ENCODE data around the gene TTLL11. TPM values are rescaled to one million over a fixed set of nuclear protein-coding genes. Genes with fewer than 3 reads are reported as not detected.

TTLL11 gene
- polyA plus RNA-seq, 4 donors, result 3.2 to 4.8 (median 3.9) TPM

DNA sequence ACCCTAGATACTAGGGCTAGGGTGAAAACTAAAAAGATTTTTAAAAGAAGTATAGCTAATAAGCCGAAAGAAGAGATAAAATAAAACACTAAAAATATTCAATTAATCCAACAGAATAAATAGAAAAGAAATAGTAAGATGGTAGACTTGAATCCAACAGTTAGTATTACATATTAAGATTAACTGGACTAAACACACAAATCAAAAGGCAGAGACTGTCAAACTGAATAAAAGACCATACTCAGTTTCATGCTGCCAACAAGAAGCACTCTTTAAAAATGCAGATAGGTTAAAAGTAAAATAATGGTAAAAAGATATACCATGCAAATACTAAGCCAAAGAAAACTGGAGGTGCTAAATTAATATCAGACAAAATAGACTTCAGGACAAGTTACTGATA is 65.0 kb downstream of the TTLL11 start:
- H3K4me3 ChIP-seq (ENCODE audit: low read depth in 1 of 3, low read length in 3 of 3), result no peak overlapping the region
- no peaks in the 10 kb centered on the region for H3K27me3 ChIP-seq (ENCODE audit: control insufficient read depth in 3 of 3, insufficient read depth in 3 of 3, low read length in 3 of 3)
- no peak overlapping the region for H3K27ac ChIP-seq (ENCODE audit: low read depth in 1 of 3, low read length in 2 of 3)
- no peaks in the 10 kb centered on the region for H3K4me1 ChIP-seq (ENCODE audit: control insufficient read depth in 3 of 3, insufficient read depth in 2 of 3, low read depth in 1 of 3, low read length in 2 of 3)
- H3K9me3 ChIP-seq (ENCODE audit: control insufficient read depth in 2 of 2, insufficient read depth in 1 of 2, low read depth in 1 of 2, low read length in 1 of 2), result no peaks in the 10 kb centered on the region
- DNase-seq (no peak), FAIRE-seq (no peak)
- peaks cover 0 to 7% (median 0%) of the 10 kb centered on the region in 3 donors for H3K36me3 ChIP-seq (ENCODE audit: control insufficient read depth in 3 of 3, insufficient read depth in 2 of 3, low read depth in 1 of 3, low read length in 3 of 3)
- 94 to 98% (median 96%) methylated on average over 1 of the region's 1 CpG for WGBS, 3 donors

DNA sequence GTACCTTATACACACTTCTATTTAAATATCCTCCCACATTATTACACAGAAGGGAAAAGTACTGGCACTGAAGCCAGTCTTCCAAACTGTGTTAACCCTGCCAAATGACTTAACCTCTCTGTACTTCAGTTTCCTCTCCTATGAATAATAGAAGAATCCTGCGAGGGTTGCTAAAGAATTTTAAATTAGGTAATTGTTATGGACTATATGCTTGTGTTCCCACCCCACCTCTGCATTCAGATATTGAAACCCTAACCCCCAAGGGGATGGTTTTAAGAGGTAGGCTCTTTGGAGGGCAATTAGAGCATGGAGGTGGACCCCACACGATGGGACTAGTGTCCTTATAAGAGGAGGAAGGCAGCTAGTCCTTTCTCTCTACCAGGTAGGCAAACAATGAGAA is 72.7 kb downstream of the TTLL11 start:
- H3K9me3 ChIP-seq (ENCODE audit: control insufficient read depth in 2 of 2, insufficient read depth in 1 of 2, low read depth in 1 of 2, low read length in 1 of 2), result no peaks in the 10 kb centered on the region
- H3K4me1 ChIP-seq (ENCODE audit: control insufficient read depth in 3 of 3, insufficient read depth in 2 of 3, low read depth in 1 of 3, low read length in 2 of 3), result no peaks in the 10 kb centered on the region
- peaks cover 0 to 4% (median 0%) of the 10 kb centered on the region in 3 donors for H3K36me3 ChIP-seq (ENCODE audit: control insufficient read depth in 3 of 3, insufficient read depth in 2 of 3, low read depth in 1 of 3, low read length in 3 of 3)
- no peaks in the 10 kb centered on the region for H3K27me3 ChIP-seq (ENCODE audit: control insufficient read depth in 3 of 3, insufficient read depth in 3 of 3, low read length in 3 of 3)
- DNase-seq (no peak), FAIRE-seq (no peak)
- 55 to 66% (median 63%) methylated on average over 2 of the region's 2 CpGs for WGBS, 3 donors
- no peak overlapping the region for H3K27ac ChIP-seq (ENCODE audit: low read depth in 1 of 3, low read length in 2 of 3)
- no peak overlapping the region for H3K4me3 ChIP-seq (ENCODE audit: low read depth in 1 of 3, low read length in 3 of 3)

DNA sequence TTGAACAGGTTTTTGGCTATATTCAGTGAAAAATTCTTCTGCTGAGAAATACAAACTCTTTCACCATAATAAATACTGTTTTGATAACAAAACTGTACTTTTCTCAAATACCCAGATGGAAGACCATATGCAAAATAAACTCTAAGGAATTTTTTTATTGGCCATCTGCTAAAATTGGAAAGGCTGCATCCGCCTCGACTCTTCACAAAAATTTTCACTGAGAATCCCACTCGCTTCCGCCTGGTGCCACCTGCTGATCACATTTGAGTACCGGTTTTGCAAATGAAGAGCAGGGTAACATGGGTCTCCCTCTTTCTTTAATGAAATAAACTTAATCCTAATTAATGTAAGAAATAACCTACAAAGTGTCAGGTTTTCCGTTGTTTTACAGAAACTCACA is 76.4 kb downstream of the TTLL11 start:
- no peaks in the 10 kb centered on the region for H3K4me1 ChIP-seq (ENCODE audit: control insufficient read depth in 3 of 3, insufficient read depth in 2 of 3, low read depth in 1 of 3, low read length in 2 of 3)
- no peaks in the 10 kb centered on the region for H3K27me3 ChIP-seq (ENCODE audit: control insufficient read depth in 3 of 3, insufficient read depth in 3 of 3, low read length in 3 of 3)
- FAIRE-seq, result no peak
- H3K4me3 ChIP-seq (ENCODE audit: low read depth in 1 of 3, low read length in 3 of 3), result no peak overlapping the region
- H3K27ac ChIP-seq (ENCODE audit: low read depth in 1 of 3, low read length in 2 of 3), result no peak overlapping the region
- H3K36me3 ChIP-seq (ENCODE audit: control insufficient read depth in 3 of 3, insufficient read depth in 2 of 3, low read depth in 1 of 3, low read length in 3 of 3), result peaks cover 0 to 3% (median 0%) of the 10 kb centered on the region in 3 donors
- DNase-seq, result peak in 1 of 2 donors; percentile 10
- 34 to 64% (median 64%) methylated on average over 6 of the region's 6 CpGs for WGBS, 3 donors
- H3K9me3 ChIP-seq (ENCODE audit: control insufficient read depth in 2 of 2, insufficient read depth in 1 of 2, low read depth in 1 of 2, low read length in 1 of 2), result no peaks in the 10 kb centered on the region

DNA sequence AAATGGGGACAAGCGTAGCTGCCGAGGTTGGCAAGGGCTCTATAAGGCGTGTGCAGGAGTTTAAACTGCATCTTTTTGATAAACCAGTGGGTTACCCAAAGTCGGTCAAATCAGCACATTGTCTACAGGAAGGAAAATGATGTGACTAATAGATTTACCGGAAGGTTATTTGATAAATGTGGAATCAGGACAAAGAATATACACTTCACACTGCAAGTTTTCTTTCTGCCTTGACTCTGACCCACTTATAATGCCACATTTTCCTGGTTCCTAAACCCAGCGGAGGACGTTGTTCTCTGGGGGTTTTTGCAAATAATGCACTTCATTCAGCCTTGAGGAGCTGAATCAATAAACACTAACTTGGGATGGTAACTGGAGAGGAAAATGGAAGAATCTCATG is 76.8 kb downstream of the TTLL11 start:
- Histone ChIP-seq H3K27me3 (ENCODE audit: control insufficient read depth in 3 of 3, insufficient read depth in 3 of 3, low read length in 3 of 3) (no peaks in the 10 kb centered on the region), H3K4me3 (ENCODE audit: low read depth in 1 of 3, low read length in 3 of 3) (no peak overlapping the region), H3K27ac (ENCODE audit: low read depth in 1 of 3, low read length in 2 of 3) (no peak overlapping the region), H3K36me3 (ENCODE audit: control insufficient read depth in 3 of 3, insufficient read depth in 2 of 3, low read depth in 1 of 3, low read length in 3 of 3) (peaks cover 0 to 3% (median 0%) of the 10 kb centered on the region in 3 donors), H3K9me3 (ENCODE audit: control insufficient read depth in 2 of 2, insufficient read depth in 1 of 2, low read depth in 1 of 2, low read length in 1 of 2) (no peaks in the 10 kb centered on the region), H3K4me1 (ENCODE audit: control insufficient read depth in 3 of 3, insufficient read depth in 2 of 3, low read depth in 1 of 3, low read length in 2 of 3) (no peaks in the 10 kb centered on the region)
- DNase-seq (no peak), FAIRE-seq (no peak)
- WGBS, 3 donors, result 60 to 78% (median 77%) methylated on average over 7 of the region's 7 CpGs

DNA sequence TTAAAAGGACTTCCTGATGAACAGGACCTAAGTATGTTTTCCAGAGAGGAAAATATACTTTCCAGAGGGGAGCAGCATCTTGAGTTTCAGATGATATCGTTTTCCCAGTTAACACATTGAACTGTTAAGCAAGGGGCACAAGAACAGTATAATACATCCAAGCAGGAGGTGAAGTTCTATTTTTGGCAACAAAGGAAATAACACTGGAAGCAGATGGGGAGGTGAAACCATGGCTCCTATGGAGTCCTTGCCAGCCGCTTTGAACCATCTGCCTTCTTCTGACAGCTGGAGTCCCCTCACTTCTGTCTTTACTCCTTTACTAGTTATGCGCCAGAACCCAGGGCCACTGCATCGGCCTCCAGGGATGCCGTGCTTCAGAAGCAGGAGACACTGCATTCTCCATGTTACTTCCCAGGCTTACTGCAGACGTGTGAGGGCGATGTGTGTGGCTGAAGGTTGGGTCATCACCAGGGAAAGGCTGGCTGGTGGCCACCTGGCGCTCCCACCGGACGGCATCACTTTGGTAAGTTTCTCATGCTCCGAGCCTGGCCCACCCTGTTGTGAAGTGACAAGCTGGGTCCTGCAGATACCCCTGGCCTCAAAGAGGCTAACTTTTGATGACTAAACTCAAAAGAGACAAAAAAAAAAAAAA is 77.8 kb downstream of the TTLL11 start:
- FAIRE-seq, result no peak
- 81 to 93% (median 89%) methylated on average over 11 of the region's 11 CpGs for WGBS, 3 donors
- Histone ChIP-seq H3K4me1 (ENCODE audit: control insufficient read depth in 3 of 3, insufficient read depth in 2 of 3, low read depth in 1 of 3, low read length in 2 of 3) (no peaks in the 10 kb centered on the region), H3K36me3 (ENCODE audit: control insufficient read depth in 3 of 3, insufficient read depth in 2 of 3, low read depth in 1 of 3, low read length in 3 of 3) (peaks cover 0 to 3% (median 0%) of the 10 kb centered on the region in 3 donors), H3K4me3 (ENCODE audit: low read depth in 1 of 3, low read length in 3 of 3) (no peak overlapping the region), H3K27me3 (ENCODE audit: control insufficient read depth in 3 of 3, insufficient read depth in 3 of 3, low read length in 3 of 3) (no peaks in the 10 kb centered on the region), H3K27ac (ENCODE audit: low read depth in 1 of 3, low read length in 2 of 3) (no peak overlapping the region), H3K9me3 (ENCODE audit: control insufficient read depth in 2 of 2, insufficient read depth in 1 of 2, low read depth in 1 of 2, low read length in 1 of 2) (no peaks in the 10 kb centered on the region)
- DNase-seq, result no peak

DNA sequence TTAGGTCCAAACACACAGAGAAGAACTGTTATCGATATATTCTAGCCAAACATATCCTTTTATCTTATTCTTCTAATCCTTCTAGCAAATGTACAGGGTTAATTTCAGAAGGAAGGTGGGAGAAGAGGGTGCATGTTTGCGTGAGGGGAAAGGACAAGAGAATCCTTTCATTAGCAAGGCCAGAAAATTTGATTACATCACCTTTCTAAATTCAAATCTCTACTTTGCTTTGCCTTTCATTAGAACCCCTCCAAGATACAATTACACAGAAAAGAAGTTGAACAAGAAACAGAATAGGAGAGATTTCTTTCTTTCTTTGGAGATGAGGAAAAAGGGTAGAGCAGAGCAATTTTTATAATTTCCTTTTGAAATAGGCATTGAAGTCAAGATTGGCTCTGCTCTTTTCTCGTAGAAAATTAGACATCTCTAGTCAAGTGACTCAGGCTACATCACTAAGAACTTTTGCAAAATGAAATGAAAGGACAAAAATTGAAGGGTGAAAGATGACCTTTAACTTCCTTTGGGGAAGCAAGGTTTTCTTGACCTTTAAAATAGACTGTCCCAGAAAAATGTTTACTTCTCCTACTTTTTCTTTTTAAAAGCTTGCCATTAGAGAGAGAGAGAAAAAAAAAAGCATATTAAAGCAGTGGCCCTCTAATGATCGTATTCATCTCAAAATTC is 81.2 kb downstream of the TTLL11 start:
- FAIRE-seq (no peak), DNase-seq (no peak)
- Histone ChIP-seq H3K36me3 (ENCODE audit: control insufficient read depth in 3 of 3, insufficient read depth in 2 of 3, low read depth in 1 of 3, low read length in 3 of 3) (peaks cover 0 to 3% (median 0%) of the 10 kb centered on the region in 3 donors), H3K27me3 (ENCODE audit: control insufficient read depth in 3 of 3, insufficient read depth in 3 of 3, low read length in 3 of 3) (no peaks in the 10 kb centered on the region), H3K4me3 (ENCODE audit: low read depth in 1 of 3, low read length in 3 of 3) (no peak overlapping the region), H3K4me1 (ENCODE audit: control insufficient read depth in 3 of 3, insufficient read depth in 2 of 3, low read depth in 1 of 3, low read length in 2 of 3) (no peaks in the 10 kb centered on the region), H3K9me3 (ENCODE audit: control insufficient read depth in 2 of 2, insufficient read depth in 1 of 2, low read depth in 1 of 2, low read length in 1 of 2) (no peaks in the 10 kb centered on the region), H3K27ac (ENCODE audit: low read depth in 1 of 3, low read length in 2 of 3) (no peak overlapping the region)
- WGBS, 3 donors, result 89 to 96% (median 94%) methylated on average over 4 of the region's 4 CpGs

DNA sequence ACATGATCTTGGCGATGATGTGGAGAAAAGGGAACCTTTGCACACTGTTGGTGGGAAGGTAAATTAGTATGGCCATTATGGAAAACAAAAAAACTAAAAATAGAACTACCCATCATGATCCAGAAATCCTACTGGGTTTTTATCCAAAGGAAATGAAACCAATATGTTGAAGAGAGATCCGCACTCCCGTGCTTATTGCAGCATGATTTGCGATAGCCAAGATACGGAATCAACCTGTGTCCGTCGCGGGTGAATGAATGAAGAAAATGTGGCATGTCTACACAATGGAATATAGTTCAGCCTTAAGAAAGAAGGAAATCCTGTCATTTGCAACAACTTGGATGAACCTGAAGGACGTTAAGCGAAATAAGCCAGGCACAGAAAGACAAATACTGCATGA is 84.5 kb downstream of the TTLL11 start:
- Histone ChIP-seq H3K36me3 (ENCODE audit: control insufficient read depth in 3 of 3, insufficient read depth in 2 of 3, low read depth in 1 of 3, low read length in 3 of 3) (no peaks in the 10 kb centered on the region), H3K27me3 (ENCODE audit: control insufficient read depth in 3 of 3, insufficient read depth in 3 of 3, low read length in 3 of 3) (no peaks in the 10 kb centered on the region), H3K9me3 (ENCODE audit: control insufficient read depth in 2 of 2, insufficient read depth in 1 of 2, low read depth in 1 of 2, low read length in 1 of 2) (no peaks in the 10 kb centered on the region), H3K4me1 (ENCODE audit: control insufficient read depth in 3 of 3, insufficient read depth in 2 of 3, low read depth in 1 of 3, low read length in 2 of 3) (no peaks in the 10 kb centered on the region), H3K27ac (ENCODE audit: low read depth in 1 of 3, low read length in 2 of 3) (no peak overlapping the region), H3K4me3 (ENCODE audit: low read depth in 1 of 3, low read length in 3 of 3) (no peak overlapping the region)
- FAIRE-seq, result no peak
- DNase-seq, result no peak
- WGBS, 3 donors, result 91 to 96% (median 93%) methylated on average over 10 of the region's 10 CpGs

DNA sequence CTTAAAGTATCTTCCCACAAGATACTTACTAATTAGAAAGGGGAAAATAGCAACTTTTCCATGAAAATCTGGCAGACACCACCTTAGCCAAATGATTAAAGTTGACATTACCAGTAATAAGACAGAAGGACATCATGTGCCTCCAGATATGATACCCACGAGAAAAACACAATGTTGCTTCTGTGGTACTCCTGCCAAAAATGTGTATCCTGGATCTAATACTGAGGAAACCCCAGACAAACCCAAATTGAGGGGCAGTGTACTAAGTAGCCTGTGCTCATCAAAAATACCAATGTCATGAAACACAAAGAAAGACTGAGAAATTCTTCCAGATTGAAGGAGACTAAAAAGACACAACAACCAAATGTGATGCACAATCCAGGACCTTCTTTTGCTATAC is 85.3 kb downstream of the TTLL11 start:
- 37 to 64% (median 63%) methylated on average over 1 of the region's 1 CpG for WGBS, 3 donors
- no peak for DNase-seq

More for the DNA sequence above, 85.3 kb downstream of the TTLL11 start:
- H3K36me3 ChIP-seq (ENCODE audit: control insufficient read depth in 3 of 3, insufficient read depth in 2 of 3, low read depth in 1 of 3, low read length in 3 of 3), result no peaks in the 10 kb centered on the region
- H3K27me3 ChIP-seq (ENCODE audit: control insufficient read depth in 3 of 3, insufficient read depth in 3 of 3, low read length in 3 of 3), result no peaks in the 10 kb centered on the region
- H3K9me3 ChIP-seq (ENCODE audit: control insufficient read depth in 2 of 2, insufficient read depth in 1 of 2, low read depth in 1 of 2, low read length in 1 of 2), result no peaks in the 10 kb centered on the region
- H3K27ac ChIP-seq (ENCODE audit: low read depth in 1 of 3, low read length in 2 of 3), result no peak overlapping the region
- no peaks in the 10 kb centered on the region for H3K4me1 ChIP-seq (ENCODE audit: control insufficient read depth in 3 of 3, insufficient read depth in 2 of 3, low read depth in 1 of 3, low read length in 2 of 3)
- no peak overlapping the region for H3K4me3 ChIP-seq (ENCODE audit: low read depth in 1 of 3, low read length in 3 of 3)
- FAIRE-seq, result no peak
